D721Med (cell line): ENCODE measurements around the gene FAM163A.

Source experiments
- DNase-seq: peaks from one replicate; pipeline ENCODE4 v3.0.0; 2011; ENCODE audit warnings: low spot score; ENCODE audit not compliant: insufficient read length
- FAIRE-seq: peaks from 2 replicates; lab custom pipeline; 2011; peaks lifted over from hg19 to GRCh38; lab: Jason Lieb, UNC
- CTCF ChIP-seq: IDR thresholded peaks from 2 replicates; pipeline ENCODE4 v1.5.1; 2012; ENCODE audit warnings: mild to moderate bottlenecking, control low read depth; ENCODE audit not compliant: insufficient read depth; ENCODE audit errors: missing control alignments

FAM163A gene

GRCh38 chr1:179714159-179714558 is 28.9 kb upstream of the FAM163A start:
- DNase-seq (no peak), FAIRE-seq (no peak)
- no peak for TF ChIP-seq CTCF

GRCh38 chr1:179714623-179715022 is 28.5 kb upstream of the FAM163A start:
- DNase-seq (no peak), FAIRE-seq (peak; percentile 71)
- TF ChIP-seq CTCF = no peak

- DNase-seq (no peak), FAIRE-seq (no peak)
- no peak for TF ChIP-seq CTCF
Measured at GRCh38 chr1:179719272-179719671, 23.8 kb upstream of the FAM163A start.

GRCh38 chr1:179728271-179728670 is 14.8 kb upstream of the FAM163A start:
- no peak for FAIRE-seq
- no peak for DNase-seq
- no peak for TF ChIP-seq CTCF

- FAIRE-seq (peak; percentile 38), DNase-seq (no peak)
Measured at GRCh38 chr1:179729881-179730280, 13.2 kb upstream of the FAM163A start.

GRCh38 chr1:179731643-179732042 is 11.4 kb upstream of the FAM163A start:
- no peak for TF ChIP-seq CTCF
- peak; percentile 55 for FAIRE-seq
- DNase-seq = no peak

More at GRCh38 chr1:179729881-179730280, 13.2 kb upstream of the FAM163A start:
- TF ChIP-seq CTCF = no peak

GRCh38 chr1:179742291-179742690 is 800 bp upstream of the FAM163A start:
- peak; percentile 61 for FAIRE-seq
- no peak for TF ChIP-seq CTCF
- DNase-seq = no peak
